COR-L47 (cell line): Measurements from ENCODE around the gene HIF3A.

Experiments
- DNase-seq: peaks from one replicate; lab custom pipeline; 2025; lab: John Stamatoyannopoulos, UW

The HIF3A gene

GRCh38 chr19:46383846-46384245, 87.0 kb downstream of the HIF3A start:
- DNase-seq = no peak

DNA sequence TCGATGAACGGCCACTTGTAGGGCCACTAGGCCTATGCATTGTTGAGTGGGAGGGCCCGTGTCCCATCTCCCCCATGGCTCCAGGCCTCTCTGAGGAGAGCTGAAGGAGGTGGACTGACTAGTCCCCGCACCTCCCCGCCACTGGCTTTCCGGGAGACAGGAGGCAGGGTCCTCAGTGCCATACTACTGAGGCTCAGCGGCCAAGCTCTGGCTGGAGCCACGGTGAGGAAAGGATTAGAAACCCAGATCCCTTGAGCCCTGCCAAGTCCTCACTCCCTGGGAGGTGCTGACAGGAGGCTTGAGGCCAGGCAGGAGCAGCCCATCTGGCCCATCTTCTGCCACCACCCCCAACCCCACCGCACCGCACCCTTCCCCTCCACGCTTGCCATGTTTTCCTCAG, 87.6 kb downstream of the HIF3A start:
- DNase-seq = no peak

DNA sequence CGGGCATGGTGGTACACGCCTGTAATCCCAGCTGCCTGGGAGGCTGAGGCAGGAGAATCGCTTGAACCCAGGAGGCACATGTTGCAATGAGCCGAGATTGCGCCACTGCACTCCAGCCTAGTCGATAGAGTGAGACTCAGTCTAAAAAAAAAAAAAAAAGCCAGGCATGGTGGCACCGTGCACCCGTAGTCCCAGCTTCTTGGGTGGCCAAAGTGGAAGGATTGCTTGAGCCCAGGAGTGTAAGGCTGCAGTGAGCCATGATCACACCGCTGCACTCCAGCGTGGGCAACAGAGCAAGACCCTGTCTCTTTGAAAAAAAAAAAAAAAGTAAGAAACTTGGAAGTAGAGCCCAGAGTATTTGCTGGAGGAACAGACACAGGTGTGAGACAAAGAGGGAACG, 88.8 kb downstream of the HIF3A start:
- no peak for DNase-seq

- DNase-seq = no peak
These were observed 89.3 kb downstream of the HIF3A start for GRCh38 chr19:46386151-46386550.

DNA sequence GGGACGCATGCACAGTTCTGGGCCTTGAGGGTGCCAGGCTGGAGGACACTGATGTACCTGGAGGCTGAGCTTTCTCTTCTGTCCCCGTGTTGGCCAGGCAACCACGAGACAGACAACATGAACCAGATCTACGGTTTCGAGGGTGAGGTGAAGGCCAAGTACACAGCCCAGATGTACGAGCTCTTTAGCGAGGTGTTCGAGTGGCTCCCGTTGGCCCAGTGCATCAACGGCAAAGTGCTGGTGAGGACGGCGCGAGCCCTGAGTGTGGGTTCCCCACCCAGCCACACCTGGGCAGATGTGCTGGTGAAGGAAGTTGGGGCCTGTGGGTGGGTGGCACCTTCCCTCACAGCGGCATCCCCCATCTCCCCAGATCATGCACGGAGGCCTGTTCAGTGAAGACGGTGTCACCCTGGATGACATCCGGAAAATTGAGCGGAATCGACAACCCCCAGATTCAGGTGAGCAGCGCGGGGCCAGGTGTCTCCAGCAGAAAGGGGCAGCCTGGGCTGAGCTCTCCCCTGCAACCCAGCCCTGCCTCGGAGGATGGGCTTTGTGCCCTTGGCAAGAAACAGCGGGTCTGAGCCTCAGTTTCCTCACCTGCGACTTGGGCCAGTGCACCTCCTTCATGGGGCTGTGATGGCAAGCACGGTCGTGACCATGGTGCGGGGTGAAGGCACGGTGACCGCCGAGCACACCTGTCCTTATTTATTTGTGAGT, 90.3 kb downstream of the HIF3A start:
- no peak for DNase-seq

- no peak for DNase-seq
These were observed 90.9 kb downstream of the HIF3A start for GRCh38 chr19:46387713-46388130.

GRCh38 chr19:46388311-46389095, 91.7 kb downstream of the HIF3A start:
- no peak for DNase-seq

GRCh38 chr19:46390121-46390858, 93.4 kb downstream of the HIF3A start:
- DNase-seq = no peak

DNA sequence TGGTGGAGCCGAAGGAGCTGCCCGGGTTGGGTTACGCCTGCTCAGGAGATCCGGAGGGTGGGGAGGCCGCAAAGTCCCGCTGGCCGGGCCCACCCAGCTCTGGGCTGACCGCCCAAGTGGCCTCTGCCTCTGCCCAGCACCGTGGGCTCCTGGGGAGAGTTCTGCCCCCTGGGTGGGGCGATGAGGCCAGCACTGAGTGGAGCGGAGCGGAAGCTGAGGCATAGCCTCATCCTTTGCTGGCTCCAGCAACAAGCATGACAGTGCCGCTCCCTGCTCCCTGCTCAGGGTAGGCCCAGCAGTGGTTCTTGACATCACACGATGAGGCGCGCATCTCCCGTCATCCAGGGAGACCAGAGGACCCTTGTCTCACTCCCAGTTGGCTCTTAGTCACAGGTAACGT, 94.0 kb downstream of the HIF3A start:
- no peak for DNase-seq

GRCh38 chr19:46391296-46392251, 94.7 kb downstream of the HIF3A start:
- DNase-seq = no peak

DNA sequence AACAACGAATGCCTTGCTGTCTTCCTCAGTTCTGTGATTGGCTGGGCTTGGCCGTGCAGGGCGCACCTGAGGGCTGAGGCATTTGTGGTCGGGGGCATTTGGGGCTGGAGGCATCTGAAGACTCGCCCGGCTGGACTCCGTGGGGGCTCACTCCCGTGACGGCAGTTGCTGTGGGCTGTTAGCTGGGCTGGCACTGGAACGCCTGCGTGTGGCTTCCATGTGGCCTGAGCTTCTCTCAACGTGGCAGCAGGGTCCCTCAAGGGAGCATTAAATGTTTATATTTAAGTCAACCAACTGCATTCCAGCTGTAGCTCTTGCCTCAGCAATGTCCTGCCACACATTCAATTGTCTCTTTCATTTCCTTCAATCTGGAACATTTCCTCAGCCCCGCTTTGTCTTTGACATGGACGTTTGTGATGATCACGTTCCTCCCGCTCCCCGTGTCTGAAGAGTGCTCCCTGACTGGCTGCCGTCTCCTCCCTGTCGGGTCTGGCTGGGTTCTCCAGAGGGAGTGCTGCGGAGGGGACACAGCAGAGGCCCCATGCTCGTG, 95.5 kb downstream of the HIF3A start:
- no peak for DNase-seq

- no peak for DNase-seq
These were observed 96.0 kb downstream of the HIF3A start for GRCh38 chr19:46392837-46393236.
